ENCODE measurements around the gene BLOC1S3. TPM values are rescaled to one million over a fixed set of nuclear protein-coding genes. Genes with fewer than 3 reads are reported as not detected.

Gene BLOC1S3
- total RNA-seq, 1 donor from 2014 or later: 8.4 TPM

DNA sequence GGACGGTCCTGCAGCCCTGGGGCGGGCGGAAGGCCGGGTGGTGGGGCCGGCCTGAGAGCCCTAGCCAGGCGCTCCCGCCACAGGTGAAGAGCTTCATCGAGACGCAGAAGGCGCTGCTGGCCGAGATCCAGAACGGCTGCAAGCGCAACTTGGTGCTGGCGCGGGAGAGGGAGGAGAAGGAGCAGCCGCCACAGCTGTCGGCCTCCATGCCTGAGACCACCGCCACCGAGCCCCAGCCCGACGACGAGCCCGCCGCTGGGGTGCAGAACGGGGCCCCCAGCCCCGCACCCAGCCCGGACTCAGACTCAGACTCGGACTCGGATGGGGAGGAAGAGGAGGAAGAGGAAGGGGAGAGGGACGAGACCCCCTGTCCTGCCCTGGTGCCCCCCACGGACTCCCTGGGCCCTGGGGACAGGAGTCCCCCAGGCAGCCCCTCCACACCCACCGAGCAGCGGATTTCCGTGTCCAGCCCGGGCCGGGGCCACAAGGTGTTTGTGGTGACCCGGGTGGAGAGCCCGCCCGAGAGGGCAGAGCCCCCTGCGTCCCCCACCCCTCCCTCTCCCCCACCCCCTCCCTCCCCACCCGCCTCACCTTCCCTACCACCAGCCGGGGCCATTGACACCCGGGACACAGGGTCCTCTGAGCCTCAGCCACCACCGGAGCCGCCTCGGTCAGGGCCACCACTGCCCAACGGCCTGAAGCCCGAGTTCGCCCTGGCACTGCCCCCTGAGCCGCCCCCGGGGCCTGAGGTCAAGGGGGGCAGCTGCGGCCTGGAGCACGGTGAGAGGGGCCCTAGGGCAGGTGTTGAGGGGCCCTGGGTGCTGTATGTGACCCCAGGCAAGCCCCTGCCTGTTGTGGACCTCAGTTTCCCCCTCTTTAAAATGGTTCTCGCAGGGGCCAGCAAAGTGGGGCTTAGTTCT is 33.1 kb upstream of the BLOC1S3 start:
- no peak for DNase-seq (ENCODE audit: low spot score)

DNA sequence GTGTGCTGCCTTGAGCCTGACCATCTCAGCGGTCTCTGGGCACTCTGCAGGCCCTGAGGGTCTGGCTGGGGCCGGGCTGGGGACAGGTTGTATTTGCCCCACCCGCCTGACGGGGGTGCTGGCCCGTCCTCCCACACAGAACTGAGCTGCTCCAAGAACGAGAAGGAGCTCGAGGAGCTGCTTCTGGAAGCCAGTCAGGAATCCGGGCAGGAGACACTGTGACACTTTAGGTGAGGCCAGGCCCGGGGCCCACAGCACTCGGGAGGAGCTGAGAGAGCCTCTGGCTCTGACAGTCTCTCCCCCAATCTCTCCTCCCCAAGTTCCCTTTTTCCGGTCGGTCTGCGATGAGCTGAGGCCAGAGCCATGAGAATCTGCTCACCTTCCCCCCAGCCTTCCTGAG is 32.3 kb upstream of the BLOC1S3 start:
- no peak for DNase-seq (ENCODE audit: low spot score)

- no peak for DNase-seq (ENCODE audit: low spot score)
These were observed 31.8 kb upstream of the BLOC1S3 start for GRCh38 chr19:45146741-45147205.

GRCh38 chr19:45147835-45148676 is 30.5 kb upstream of the BLOC1S3 start:
- no peak for DNase-seq (ENCODE audit: low spot score)

DNA sequence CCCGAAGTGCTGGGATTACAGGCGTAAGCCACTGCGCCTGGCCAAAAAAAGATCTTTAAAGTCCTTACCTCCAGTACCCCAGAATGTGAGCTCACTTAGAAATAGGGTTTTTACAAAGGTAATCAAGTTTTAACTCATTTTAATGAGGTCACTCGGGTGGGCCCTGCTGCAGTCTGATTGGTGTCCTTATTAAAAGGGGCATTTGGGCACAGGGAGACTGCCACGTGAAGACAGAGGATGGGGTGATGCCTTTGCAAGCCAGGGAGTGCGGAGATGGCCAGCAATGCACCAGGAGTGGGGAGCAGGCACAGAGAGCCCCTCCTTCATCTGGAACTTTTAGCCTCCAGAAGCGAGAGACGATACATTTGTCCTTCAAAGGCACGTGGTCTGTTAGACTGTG is 29.5 kb upstream of the BLOC1S3 start:
- no peak for DNase-seq (ENCODE audit: low spot score)

GRCh38 chr19:45150180-45150579 is 28.4 kb upstream of the BLOC1S3 start:
- DNase-seq (ENCODE audit: low spot score): no peak

DNA sequence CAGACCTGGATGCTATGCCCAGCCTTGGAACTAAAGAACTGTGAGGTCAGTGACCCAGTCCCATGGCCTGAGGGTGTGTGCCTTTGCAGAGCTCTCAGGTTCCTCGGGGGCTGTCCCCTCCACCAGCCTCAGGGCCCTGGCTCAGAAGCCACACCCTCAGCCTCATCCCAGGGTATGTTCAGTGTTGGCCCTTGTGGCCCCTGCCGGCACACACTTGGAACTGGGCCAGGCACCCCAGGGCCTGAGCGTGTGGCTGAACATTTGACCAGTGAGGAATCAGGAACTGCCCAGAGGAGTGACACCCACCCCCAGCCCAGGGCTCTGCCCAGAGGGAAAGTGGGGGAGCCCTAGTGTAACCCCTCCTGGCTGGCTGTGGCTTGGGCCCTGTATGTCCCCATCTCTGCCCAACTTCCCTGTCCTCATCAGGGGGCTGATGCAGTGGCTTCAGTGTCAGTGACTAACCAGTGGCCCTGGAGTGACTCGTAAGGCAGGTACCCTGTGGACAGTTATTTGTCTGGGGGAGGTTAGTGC is 27.8 kb upstream of the BLOC1S3 start:
- DNase-seq (ENCODE audit: low spot score): no peak

DNA sequence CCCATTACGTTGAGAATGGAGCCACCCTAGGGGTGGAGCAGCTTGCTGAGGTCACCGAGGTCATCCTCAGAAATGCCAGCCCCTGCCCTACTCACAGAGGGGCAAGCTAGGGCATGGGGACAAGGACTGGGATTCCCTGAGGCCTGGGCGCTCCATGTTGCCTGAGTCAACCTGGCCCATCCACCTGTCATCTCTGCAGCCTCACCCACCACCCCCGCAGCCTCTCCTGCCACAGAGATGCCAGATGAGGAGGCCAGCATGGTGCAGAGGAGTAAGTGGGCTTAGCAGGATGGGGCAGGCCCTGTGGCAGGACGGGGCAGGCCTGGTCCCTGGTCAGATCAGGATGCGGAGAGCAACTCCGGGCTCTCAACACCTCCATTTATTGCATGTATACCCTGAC is 27.3 kb upstream of the BLOC1S3 start:
- no peak for DNase-seq (ENCODE audit: low spot score)

GRCh38 chr19:45151821-45152503 is 26.6 kb upstream of the BLOC1S3 start:
- DNase-seq (ENCODE audit: low spot score): no peak

DNA sequence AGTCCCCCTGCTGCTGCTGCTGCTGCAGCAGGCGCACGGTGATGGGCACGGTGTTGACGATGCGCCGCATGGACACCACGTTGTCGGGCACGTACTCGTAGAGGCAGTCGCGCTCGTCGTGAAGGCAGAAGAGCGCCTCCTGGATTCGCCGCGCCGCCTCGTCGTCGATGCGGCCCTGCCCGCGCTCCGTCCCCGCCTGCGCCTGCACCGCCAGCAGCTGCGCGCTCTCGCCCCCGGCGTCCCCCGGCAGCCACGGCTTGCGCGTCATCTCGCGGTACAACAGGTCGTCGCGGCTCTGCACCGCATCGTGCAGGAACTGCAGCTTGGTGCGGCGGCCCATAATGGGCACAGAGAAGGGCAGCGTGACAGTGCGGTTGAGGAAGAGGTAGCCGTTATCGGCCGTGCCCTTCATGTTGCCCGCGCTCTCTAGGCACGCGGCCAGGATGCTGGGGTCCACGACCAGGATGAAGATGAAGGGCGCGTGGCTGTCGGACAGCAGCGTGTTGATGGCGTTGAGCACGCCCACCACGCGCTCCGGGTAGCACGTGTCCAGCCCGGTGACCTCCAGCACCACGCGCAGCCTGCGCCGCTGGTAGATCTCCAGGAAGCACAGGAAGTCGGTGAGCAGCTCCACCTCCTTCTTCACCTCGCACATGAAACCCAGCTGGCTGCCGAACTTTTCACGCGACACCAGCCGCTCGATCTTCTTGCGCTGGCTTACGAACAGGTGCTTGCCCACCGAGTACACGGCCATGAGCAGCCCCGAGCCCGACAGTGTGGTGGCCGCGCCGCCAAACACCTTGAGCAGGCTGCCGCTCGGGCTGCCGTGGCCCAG is 25.9 kb upstream of the BLOC1S3 start:
- DNase-seq (ENCODE audit: low spot score): no peak

DNA sequence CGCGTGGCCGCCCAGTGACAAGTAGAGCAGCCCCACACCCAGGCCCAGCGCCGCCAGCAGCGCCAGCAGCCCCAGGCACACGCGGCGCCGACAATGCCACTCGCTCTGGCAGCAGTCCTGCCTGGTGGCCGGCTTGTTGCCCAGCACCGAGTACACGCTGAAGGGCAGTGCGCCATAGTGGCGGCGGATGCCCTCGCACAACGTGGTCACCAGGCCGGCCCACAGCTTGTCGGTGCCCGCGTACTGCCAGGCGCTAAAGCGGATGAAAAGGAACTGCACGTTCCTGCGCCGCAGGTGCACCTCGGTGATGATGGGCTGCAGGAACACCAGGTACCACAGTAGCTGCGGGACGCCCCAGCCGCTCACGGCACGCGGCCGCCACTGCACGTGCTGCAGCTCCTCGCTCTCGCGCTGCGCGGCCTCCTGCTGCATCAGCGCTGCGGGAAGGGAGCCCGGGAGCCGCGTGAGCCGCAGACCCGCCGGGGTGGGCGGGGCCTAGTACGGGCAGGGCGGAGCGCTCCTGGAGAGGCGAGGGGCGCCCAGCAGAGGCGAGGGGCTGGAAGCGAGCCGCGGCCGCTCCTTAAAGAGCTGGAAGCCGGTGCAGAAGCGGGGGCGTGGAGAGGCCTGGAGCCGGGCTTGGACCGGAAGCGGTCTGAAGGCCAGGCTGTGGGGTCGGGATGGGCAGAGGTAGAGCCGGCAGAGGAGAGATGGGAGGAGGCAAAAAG is 25.1 kb upstream of the BLOC1S3 start:
- no peak for DNase-seq (ENCODE audit: low spot score)

- no peak for DNase-seq (ENCODE audit: low spot score)
These were observed 24.3 kb upstream of the BLOC1S3 start for GRCh38 chr19:45154064-45154827.

GRCh38 chr19:45156011-45156630 is 22.5 kb upstream of the BLOC1S3 start:
- DNase-seq (ENCODE audit: low spot score): no peak

- DNase-seq (ENCODE audit: low spot score): no peak
These were observed 21.8 kb upstream of the BLOC1S3 start for GRCh38 chr19:45156751-45157150.

DNA sequence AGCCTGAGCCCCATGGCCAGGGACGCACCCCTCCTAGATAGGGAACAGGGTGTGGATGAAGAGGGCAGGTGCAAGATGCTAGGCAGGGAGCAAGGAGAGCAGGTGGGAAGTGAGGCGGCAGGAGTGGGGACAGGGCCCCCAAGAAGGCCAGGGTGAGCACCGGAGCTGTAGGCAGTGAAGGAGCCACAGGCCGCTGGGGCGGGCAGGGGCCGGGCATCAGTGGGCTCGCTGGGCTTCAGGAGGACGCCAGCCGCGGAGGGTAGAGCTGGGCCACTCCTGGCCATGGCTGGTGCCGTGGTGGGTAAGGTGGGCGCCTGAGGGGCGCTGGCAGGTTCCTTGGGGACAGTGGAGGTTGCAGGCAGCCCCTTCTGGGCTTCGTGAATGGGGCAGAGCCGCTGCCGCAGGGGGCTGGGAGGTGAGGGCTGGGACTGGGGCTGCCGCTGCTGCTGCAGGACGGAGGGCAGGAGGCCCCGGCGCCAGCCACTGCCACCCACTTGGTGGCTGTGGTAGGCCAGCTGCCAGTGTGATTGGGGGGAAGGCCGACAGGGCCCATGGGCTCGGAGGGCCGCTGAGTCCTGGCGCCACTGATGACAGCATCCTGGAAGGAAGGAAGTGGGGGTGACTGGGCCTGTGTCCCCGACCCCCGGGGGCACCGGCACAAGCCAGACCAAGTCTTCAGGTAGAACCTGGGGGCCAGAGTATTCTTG is 19.9 kb upstream of the BLOC1S3 start:
- DNase-seq (ENCODE audit: low spot score): no peak

GRCh38 chr19:45159210-45159970 is 19.2 kb upstream of the BLOC1S3 start:
- DNase-seq (ENCODE audit: low spot score): no peak

GRCh38 chr19:45159971-45160324 is 18.6 kb upstream of the BLOC1S3 start:
- no peak for DNase-seq (ENCODE audit: low spot score)
